ENCODE data around the gene PATZ1. TPM values are rescaled to one million over a fixed set of nuclear protein-coding genes. Genes with fewer than 3 reads are reported as not detected.
"Not testable (repeated sequence)": the region's sequence is repeated elsewhere in the genome, so short reads cannot be mapped to it uniquely, and the experiment has no call there.

Gene PATZ1
- total RNA-seq, 1 experiment from 2014 or later: 18.6 TPM

GRCh38 chr22:31393893-31394292 lies 47.7 kb upstream of the PATZ1 start:
- in situ Hi-C loops (cut with HindIII; ENCODE audit: low pct_unique_long_range_greater_than_20kb, low sequenced_read_pairs): no loop called here

GRCh38 chr22:31378651-31379050 lies 32.5 kb upstream of the PATZ1 start:
- CTCF ChIA-PET: interaction anchor here (0.7 kb wide), 1 partner anchor 220 kb away, joined by 4 read pairs; no protein-coding TSS in a partner anchor
- H3K27ac ChIP-seq (ENCODE audit: low read length); H3K27me3 ChIP-seq (ENCODE audit: control insufficient read depth, insufficient read depth, low read length); H3K4me3 ChIP-seq (ENCODE audit: low read depth in 2 of 2, low read length in 2 of 2); intact Hi-C loops (cut with micrococcal nuclease; ENCODE audit: unreplicated experiment); H3K9me3 ChIP-seq (ENCODE audit: control insufficient read depth, insufficient read depth, low read depth, low read length); H3K36me3 ChIP-seq (ENCODE audit: control insufficient read depth, insufficient read depth, low read length); in situ Hi-C loops (cut with HindIII; ENCODE audit: low pct_unique_long_range_greater_than_20kb, low sequenced_read_pairs); POLR2A ChIA-PET; ATAC-seq; BruUV-seq (replicated peaks); DNase-seq (ENCODE audit: low read depth, low spot score); H3K4me1 ChIP-seq (ENCODE audit: control insufficient read depth, insufficient read depth, low read length): not testable (repeated sequence)

More at GRCh38 chr22:31393893-31394292, 47.7 kb upstream of the PATZ1 start:
- ChIA-PET CTCF (no interaction called here), POLR2A (no interaction called here)
- Histone ChIP-seq H3K27me3 (ENCODE audit: control insufficient read depth, insufficient read depth, low read length) (no peaks in the 10 kb centered on the region), H3K4me3 (ENCODE audit: low read depth in 2 of 2, low read length in 2 of 2) (no peak overlapping the region), H3K36me3 (ENCODE audit: control insufficient read depth, insufficient read depth, low read length) (no peaks in the 10 kb centered on the region; the same call in 1 of the 2 replicates), H3K9me3 (ENCODE audit: control insufficient read depth, insufficient read depth, low read depth, low read length) (no peaks in the 10 kb centered on the region), H3K27ac (ENCODE audit: low read length) (no peak overlapping the region), H3K4me1 (ENCODE audit: control insufficient read depth, insufficient read depth, low read length) (peaks cover 11% of the 10 kb centered on the region)
- TF ChIP-seq TCF7L2 (IDR thresholded peaks at IDR 0.05; ENCODE audit: low read depth, low read length) (no peak), REST (IDR thresholded peaks at IDR 0.05; ENCODE audit: insufficient read depth in 1 of 2, low read depth in 2 of 2, low read length in 1 of 2) (no peak), POLR2AphosphoS5 (IDR thresholded peaks at IDR 0.05; ENCODE audit: low read depth, low read length) (no peak), SIN3A (IDR thresholded peaks at IDR 0.05; ENCODE audit: borderline replicate concordance, insufficient read depth, low read depth, low read length) (no peak)
- intact Hi-C loops (cut with micrococcal nuclease; ENCODE audit: unreplicated experiment): no loop called here
- BruUV-seq (replicated peaks): no TSS peak
- no peak for DNase-seq (ENCODE audit: low read depth, low spot score)
- ATAC-seq: no peak

- DNase-seq (ENCODE audit: low read depth, low spot score) (no peak), ATAC-seq (no peak)
- Histone ChIP-seq H3K9me3 (ENCODE audit: control insufficient read depth, insufficient read depth, low read depth, low read length) (no peaks in the 10 kb centered on the region), H3K27ac (ENCODE audit: low read length) (no peak overlapping the region), H3K4me1 (ENCODE audit: control insufficient read depth, insufficient read depth, low read length) (no peaks in the 10 kb centered on the region), H3K36me3 (ENCODE audit: control insufficient read depth, insufficient read depth, low read length) (no peaks in the 10 kb centered on the region), H3K27me3 (ENCODE audit: control insufficient read depth, insufficient read depth, low read length) (no peaks in the 10 kb centered on the region), H3K4me3 (ENCODE audit: low read depth in 2 of 2, low read length in 2 of 2) (no peak overlapping the region)
- POLR2A ChIA-PET: no interaction called here
- intact Hi-C loops (cut with micrococcal nuclease; ENCODE audit: unreplicated experiment): no loop called here
- in situ Hi-C loops (cut with HindIII; ENCODE audit: low pct_unique_long_range_greater_than_20kb, low sequenced_read_pairs): no loop called here
- TF ChIP-seq POLR2AphosphoS5 (IDR thresholded peaks at IDR 0.05; ENCODE audit: low read depth, low read length): no peak
- no peak for TF ChIP-seq TCF7L2 (IDR thresholded peaks at IDR 0.05; ENCODE audit: low read depth, low read length)
- no peak for TF ChIP-seq REST (IDR thresholded peaks at IDR 0.05; ENCODE audit: insufficient read depth in 1 of 2, low read depth in 2 of 2, low read length in 1 of 2)
- no peak for TF ChIP-seq CTCF (IDR thresholded peaks at IDR 0.05)
- TF ChIP-seq SIN3A (IDR thresholded peaks at IDR 0.05; ENCODE audit: borderline replicate concordance, insufficient read depth, low read depth, low read length): no peak
- BruUV-seq (replicated peaks): no TSS peak
- CTCF ChIA-PET: no interaction called here
Observed at GRCh38 chr22:31378123-31378522, 32.0 kb upstream of the PATZ1 start.

Measured in Panc1 (cell line).